ENCODE data around the gene GPRIN2. TPM values are rescaled to one million over a fixed set of nuclear protein-coding genes. Genes with fewer than 3 reads are reported as not detected.

Gene GPRIN2
- total RNA-seq, 3 donors from 2014 or later (not counting 1 experiment from before 2014, with no cell fraction given) = not detected

GRCh38 chr10:46558392-46559185 is 2.1 kb upstream of the GPRIN2 start:
- peak in 1 of 2 donors; percentile 3 for DNase-seq
- H3K4me3 Mint-ChIP-seq = no peak overlapping the region
- WGBS (ENCODE audit: insufficient coverage) = 81% methylated on average over 9 of the region's 9 CpGs

DNA sequence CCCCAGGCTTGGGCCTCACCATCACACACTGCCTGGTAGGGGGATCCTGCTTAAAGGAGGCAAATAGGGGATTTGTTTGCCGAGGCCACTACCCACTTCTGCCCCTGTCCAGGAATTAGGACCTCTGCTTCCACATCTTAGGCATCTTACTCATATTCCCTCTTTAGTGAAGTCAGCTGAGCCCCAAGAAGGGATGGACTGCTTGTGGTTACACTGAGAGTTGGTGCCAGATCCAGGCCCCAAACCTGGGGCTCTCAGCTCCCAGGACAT is 1.6 kb upstream of the GPRIN2 start:
- Histone ChIP-seq H3K9me3 (ENCODE audit: control insufficient read depth, insufficient read depth, low read length) (no peaks in the 10 kb centered on the region), H3K4me1 (ENCODE audit: control insufficient read depth, insufficient read depth, low read length) (peaks cover 5% of the 10 kb centered on the region), H3K4me3 (ENCODE audit: low read length) (no peak overlapping the region), H3K27ac (ENCODE audit: low read length) (no peak overlapping the region), H3K27me3 (ENCODE audit: control insufficient read depth, insufficient read depth, low read length) (peaks cover 30% of the 10 kb centered on the region), H3K36me3 (ENCODE audit: control insufficient read depth, insufficient read depth, low read length) (no peaks in the 10 kb centered on the region)
- ATAC-seq (no peak), DNase-seq (peak in 1 of 2 donors; percentile 12)
- H3K27ac Mint-ChIP-seq = no peak overlapping the region
- H3K36me3 Mint-ChIP-seq = no peaks in the 10 kb centered on the region
- TF ChIP-seq CTCF (IDR thresholded peaks at IDR 0.05) = no peak
- intact Hi-C loops (cut with micrococcal nuclease) = no loop called here
- H3K4me1 Mint-ChIP-seq = peaks cover 5 to 17% of the 10 kb centered on the region in 2 donors
- no peaks in the 10 kb centered on the region for H3K9me3 Mint-ChIP-seq
- 80% methylated on average over 1 of the region's 1 CpG for WGBS (ENCODE audit: insufficient coverage)
- H3K27me3 Mint-ChIP-seq (ENCODE audit: low read depth in 2 of 2) = peaks cover 0 to 7% of the 10 kb centered on the region in 2 donors
- no peak overlapping the region for H3K4me3 Mint-ChIP-seq

More at GRCh38 chr10:46558392-46559185, 2.1 kb upstream of the GPRIN2 start:
- H3K27ac ChIP-seq (ENCODE audit: low read length) = no peak overlapping the region
- Mint-ChIP-seq H3K36me3 (no peaks in the 10 kb centered on the region), H3K9me3 (no peaks in the 10 kb centered on the region), H3K27me3 (ENCODE audit: low read depth in 2 of 2) (peaks cover 0 to 7% of the 10 kb centered on the region in 2 donors), H3K27ac (no peak overlapping the region), H3K4me1 (peaks cover 5 to 17% of the 10 kb centered on the region in 2 donors)
- H3K36me3 ChIP-seq (ENCODE audit: control insufficient read depth, insufficient read depth, low read length) = no peaks in the 10 kb centered on the region
- TF ChIP-seq CTCF (IDR thresholded peaks at IDR 0.05) = no peak
- no peak for ATAC-seq
- no peak overlapping the region for H3K4me3 ChIP-seq (ENCODE audit: low read length)
- peaks cover 30% of the 10 kb centered on the region for H3K27me3 ChIP-seq (ENCODE audit: control insufficient read depth, insufficient read depth, low read length)
- no peaks in the 10 kb centered on the region for H3K9me3 ChIP-seq (ENCODE audit: control insufficient read depth, insufficient read depth, low read length)
- peaks cover 5% of the 10 kb centered on the region for H3K4me1 ChIP-seq (ENCODE audit: control insufficient read depth, insufficient read depth, low read length)
- intact Hi-C loops (cut with micrococcal nuclease) = no loop called here

DNA sequence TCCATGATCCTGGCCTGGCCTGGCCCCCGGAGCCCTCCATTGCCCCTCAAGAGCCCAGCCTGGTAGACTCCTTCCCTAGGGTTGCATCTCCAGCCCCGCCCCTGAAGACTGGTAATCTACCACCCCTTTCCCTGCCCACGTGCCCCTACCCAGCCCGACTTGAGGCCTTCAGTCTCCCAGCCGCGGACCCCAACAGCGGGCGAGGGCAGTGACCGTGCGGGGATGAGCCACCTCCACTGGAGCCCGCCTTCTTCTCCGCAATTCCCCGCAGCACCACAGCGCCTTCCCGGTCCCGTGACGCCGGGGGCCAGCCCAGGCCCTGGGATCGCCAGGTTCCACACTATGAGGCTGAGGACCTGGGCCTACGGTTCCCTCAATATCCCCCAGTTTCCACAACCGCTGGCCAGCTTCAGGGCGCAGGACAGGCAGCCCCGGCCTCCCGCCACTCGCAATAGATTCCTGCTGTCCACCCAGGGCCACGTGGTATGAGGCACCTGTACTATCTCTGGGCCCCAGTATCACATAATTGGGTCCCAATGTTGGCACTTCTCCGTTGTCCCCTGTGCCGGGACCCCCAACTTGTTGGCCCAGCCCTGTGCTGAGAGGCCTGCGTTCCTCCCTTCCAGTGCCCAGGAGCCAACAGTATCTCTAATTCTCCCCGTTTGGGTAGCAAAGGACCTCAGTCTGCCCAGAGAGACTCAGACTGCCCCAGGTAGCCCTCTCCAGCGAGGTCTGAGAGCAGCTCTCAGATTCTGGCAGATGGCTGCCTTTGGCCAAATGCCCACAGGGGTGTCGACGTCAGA is 1.1 kb upstream of the GPRIN2 start:
- Mint-ChIP-seq H3K27ac (no peak overlapping the region), H3K4me3 (peak overlapping the region; percentile 83), H3K27me3 (ENCODE audit: low read depth in 2 of 2) (peaks cover 0 to 7% of the 10 kb centered on the region in 2 donors), H3K36me3 (no peaks in the 10 kb centered on the region), H3K9me3 (no peaks in the 10 kb centered on the region), H3K4me1 (peaks cover 5 to 17% of the 10 kb centered on the region in 2 donors)
- peaks cover 30% of the 10 kb centered on the region for H3K27me3 ChIP-seq (ENCODE audit: control insufficient read depth, insufficient read depth, low read length)
- H3K4me3 ChIP-seq (ENCODE audit: low read length) = no peak overlapping the region
- 88% methylated on average over 33 of the region's 33 CpGs for WGBS (ENCODE audit: insufficient coverage)
- intact Hi-C loops (cut with micrococcal nuclease) = no loop called here
- no peaks in the 10 kb centered on the region for H3K9me3 ChIP-seq (ENCODE audit: control insufficient read depth, insufficient read depth, low read length)
- TF ChIP-seq CTCF (IDR thresholded peaks at IDR 0.05) = no peak
- peaks cover 5% of the 10 kb centered on the region for H3K4me1 ChIP-seq (ENCODE audit: control insufficient read depth, insufficient read depth, low read length)
- no peak for DNase-seq
- no peaks in the 10 kb centered on the region for H3K36me3 ChIP-seq (ENCODE audit: control insufficient read depth, insufficient read depth, low read length)
- no peak for ATAC-seq
- no peak overlapping the region for H3K27ac ChIP-seq (ENCODE audit: low read length)
